ENCODE measurements around the gene MCM3AP. TPM values are rescaled to one million over a fixed set of nuclear protein-coding genes. Genes with fewer than 3 reads are reported as not detected.
"Not testable (repeated sequence)": the region's sequence is repeated elsewhere in the genome, so short reads cannot be mapped to it uniquely, and the experiment has no call there.

The MCM3AP gene
- total RNA-seq, 1 donor from 2014 or later, result 153 TPM

DNA sequence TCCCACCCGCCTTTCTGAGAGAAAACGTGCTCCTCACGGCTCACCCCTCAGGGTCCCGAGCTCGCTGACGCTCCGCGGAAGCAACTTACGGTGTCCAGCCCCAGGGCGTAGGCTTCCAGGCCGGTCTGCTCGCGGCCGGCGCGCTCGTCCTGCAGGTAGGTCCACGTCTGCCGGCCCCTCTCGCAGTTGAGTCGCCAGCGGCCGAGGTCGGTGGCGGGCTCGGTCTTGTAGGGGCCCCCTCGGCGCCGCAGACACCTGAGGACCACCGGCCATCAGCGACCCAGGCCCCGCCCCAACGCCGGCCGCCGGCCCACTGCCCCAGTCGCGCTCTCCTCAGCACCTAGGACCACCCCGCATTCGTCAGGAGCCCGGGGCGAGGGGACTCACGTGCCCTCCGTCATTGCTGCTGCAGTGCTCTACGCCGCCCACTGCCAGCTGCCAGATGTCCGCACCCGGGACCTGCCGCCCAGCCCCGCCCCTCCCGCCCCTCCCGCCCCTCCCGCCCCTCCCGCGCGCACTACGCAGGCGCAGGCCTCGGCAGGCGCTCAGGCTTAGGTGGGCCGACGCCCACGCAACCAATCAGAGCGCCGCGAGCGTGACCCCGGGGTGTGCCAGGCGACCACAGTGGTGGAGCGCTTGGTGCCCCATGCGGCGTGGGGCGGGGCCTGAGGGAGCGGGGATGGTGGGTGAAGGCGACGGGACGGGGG lies 56.9 kb downstream of the MCM3AP start, which contains the start of gene LSS:
Gene LSS, minus strand, starts transcription at position 430 of the 707 bp plus-strand sequence. Its CDS starts 29 bp downstream, at position 401.
- peaks cover 64% of the 10 kb centered on the region for H3K36me3 Mint-ChIP-seq (ENCODE audit: low read depth)
- peak; percentile 97 for DNase-seq (ENCODE audit: low read depth, low spot score)
- H3K4me3 Mint-ChIP-seq, result peak within 1 kb of the TSS; percentile 96
- H3K27me3 Mint-ChIP-seq (ENCODE audit: low read depth), result peaks cover 2% of the 10 kb centered on the region
- peak within 1 kb of the TSS; percentile 99 for H3K27ac Mint-ChIP-seq (ENCODE audit: unreplicated experiment)
- H3K4me1 Mint-ChIP-seq, result peaks cover 51% of the 10 kb centered on the region
- TF ChIP-seq, protein P1, sequence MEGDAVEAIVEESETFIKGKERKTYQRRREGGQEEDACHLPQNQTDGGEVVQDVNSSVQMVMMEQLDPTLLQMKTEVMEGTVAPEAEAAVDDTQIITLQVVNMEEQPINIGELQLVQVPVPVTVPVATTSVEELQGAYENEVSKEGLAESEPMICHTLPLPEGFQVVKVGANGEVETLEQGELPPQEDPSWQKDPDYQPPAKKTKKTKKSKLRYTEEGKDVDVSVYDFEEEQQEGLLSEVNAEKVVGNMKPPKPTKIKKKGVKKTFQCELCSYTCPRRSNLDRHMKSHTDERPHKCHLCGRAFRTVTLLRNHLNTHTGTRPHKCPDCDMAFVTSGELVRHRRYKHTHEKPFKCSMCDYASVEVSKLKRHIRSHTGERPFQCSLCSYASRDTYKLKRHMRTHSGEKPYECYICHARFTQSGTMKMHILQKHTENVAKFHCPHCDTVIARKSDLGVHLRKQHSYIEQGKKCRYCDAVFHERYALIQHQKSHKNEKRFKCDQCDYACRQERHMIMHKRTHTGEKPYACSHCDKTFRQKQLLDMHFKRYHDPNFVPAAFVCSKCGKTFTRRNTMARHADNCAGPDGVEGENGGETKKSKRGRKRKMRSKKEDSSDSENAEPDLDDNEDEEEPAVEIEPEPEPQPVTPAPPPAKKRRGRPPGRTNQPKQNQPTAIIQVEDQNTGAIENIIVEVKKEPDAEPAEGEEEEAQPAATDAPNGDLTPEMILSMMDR (conservative IDR thresholded peaks at IDR 0.05), result no peak
- peaks cover 21% of the 10 kb centered on the region for H3K9me3 Mint-ChIP-seq

DNA sequence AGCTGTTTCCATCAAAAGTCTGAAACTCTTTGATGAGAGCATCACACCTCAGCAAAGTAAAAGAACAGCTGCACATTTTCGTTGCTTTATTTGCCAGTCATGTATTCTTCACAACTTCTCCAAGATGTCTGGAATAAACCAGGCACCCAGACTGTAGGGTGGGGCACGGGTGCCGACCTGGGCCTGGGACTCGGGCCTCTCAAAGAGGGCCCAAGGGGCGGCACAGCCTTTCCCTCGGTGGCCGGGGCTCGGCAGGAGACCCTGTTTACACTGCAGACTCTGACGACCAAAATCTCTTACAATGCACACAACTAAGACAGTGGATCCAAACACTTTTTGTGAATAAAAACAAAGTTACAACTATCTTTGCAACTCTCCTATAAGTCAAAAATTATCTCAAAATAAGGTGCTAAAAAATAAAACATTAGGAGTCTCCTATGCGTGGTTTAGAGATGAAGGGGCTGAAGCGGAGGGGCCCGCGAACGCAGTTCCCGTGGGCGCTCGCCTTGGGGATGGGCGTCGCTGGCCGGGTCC lies 57.5 kb downstream of the MCM3AP start:
- Mint-ChIP-seq H3K27me3 (ENCODE audit: low read depth) (peaks cover 2% of the 10 kb centered on the region), H3K9me3 (peaks cover 20% of the 10 kb centered on the region), H3K27ac (ENCODE audit: unreplicated experiment) (peak overlapping the region; percentile 65), H3K4me1 (peaks cover 51% of the 10 kb centered on the region), H3K36me3 (ENCODE audit: low read depth) (peaks cover 58% of the 10 kb centered on the region), H3K4me3 (peak overlapping the region; percentile 96)
- TF ChIP-seq, protein P1 (conservative IDR thresholded peaks at IDR 0.05), result no peak
- no peak for DNase-seq (ENCODE audit: low read depth, low spot score)

DNA sequence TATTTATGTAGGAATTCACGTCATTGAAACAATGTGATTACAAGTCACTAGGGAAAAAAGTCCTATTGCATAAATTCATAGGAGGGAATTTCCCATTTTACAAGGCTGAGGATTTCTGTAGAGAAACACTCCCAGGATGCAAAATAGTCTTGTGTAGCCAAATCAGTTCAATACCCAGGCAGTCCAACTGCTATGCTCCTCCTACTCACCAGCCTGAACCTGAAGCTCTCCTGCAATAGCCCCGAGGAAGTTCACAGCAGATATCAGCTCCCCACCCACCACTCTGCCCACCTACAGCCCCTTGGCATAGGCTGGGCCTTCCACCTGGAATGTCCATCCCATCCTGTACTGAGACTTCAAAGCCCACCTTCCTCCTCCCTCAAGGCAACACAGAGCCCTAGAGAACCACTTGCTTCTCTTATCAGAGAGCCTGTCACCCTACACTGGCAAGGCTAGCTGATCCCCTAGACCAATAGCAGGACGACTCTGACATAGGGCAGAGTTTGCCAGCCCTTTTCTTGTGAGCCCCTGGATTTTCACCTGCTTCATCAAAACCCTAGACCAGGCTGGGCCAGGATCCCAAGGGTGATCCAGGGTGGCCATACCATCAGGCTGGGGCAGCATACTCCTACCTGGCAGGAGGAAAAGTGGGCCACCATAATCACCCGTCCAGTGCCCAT lies 58.4 kb downstream of the MCM3AP start:
- Mint-ChIP-seq H3K4me3 (peak overlapping the region; percentile 96), H3K4me1 (peaks cover 51% of the 10 kb centered on the region), H3K36me3 (ENCODE audit: low read depth) (peaks cover 54% of the 10 kb centered on the region), H3K9me3 (peaks cover 16% of the 10 kb centered on the region), H3K27me3 (ENCODE audit: low read depth) (peaks cover 2% of the 10 kb centered on the region), H3K27ac (ENCODE audit: unreplicated experiment) (peak overlapping the region; percentile 65)
- DNase-seq (ENCODE audit: low read depth, low spot score), result no peak
- TF ChIP-seq, protein P1 (conservative IDR thresholded peaks at IDR 0.05), result no peak

DNA sequence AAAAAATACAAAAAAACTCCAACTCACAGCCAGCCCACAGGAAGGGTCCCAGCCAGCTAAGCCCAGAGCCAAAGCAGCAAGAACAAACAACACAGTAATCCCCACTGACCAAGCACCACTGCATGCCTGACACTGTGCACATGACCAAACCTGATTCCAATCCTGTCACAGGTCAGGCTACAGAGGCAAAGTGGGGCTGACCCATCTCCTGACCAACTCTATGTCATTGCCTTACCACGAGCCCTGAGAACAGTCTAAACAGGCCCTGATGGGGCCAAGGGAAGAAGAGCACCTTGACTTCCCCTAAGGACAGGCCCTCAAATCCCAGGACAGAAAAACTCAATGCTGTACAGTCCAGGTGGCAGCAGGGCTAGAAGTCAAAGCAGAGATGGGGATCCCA lies 59.3 kb downstream of the MCM3AP start:
- no peak for DNase-seq (ENCODE audit: low read depth, low spot score)
- peaks cover 51% of the 10 kb centered on the region for H3K4me1 Mint-ChIP-seq
- no peak overlapping the region for H3K27ac Mint-ChIP-seq (ENCODE audit: unreplicated experiment)
- TF ChIP-seq, protein P1 (conservative IDR thresholded peaks at IDR 0.05), result no peak
- H3K27me3 Mint-ChIP-seq (ENCODE audit: low read depth), result peaks cover 2% of the 10 kb centered on the region
- H3K4me3 Mint-ChIP-seq, result peak overlapping the region; percentile 96
- peaks cover 46% of the 10 kb centered on the region for H3K36me3 Mint-ChIP-seq (ENCODE audit: low read depth)
- H3K9me3 Mint-ChIP-seq, result peaks cover 11% of the 10 kb centered on the region

DNA sequence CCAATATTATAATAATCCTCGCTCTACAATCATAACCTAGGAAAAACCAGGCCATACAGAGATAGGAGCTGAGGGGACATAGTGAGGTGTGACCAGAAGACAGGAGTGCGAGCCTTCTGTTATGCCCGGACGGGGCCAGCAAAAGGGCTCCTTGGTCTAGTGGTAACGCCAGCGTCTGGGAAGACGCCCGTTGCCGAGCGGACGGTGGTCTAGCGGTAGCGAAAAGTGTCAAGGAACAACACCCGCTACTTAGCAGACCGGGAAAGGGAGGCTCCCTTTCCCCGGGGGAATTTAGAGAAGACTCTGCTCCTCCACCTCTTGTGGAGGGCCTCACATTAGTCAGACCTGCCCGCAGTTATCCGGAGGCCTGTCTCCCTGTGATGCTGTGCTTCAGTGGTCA lies 61.8 kb downstream of the MCM3AP start:
- not testable (repeated sequence) for H3K27ac Mint-ChIP-seq (ENCODE audit: unreplicated experiment); H3K27me3 Mint-ChIP-seq (ENCODE audit: low read depth); H3K9me3 Mint-ChIP-seq; DNase-seq (ENCODE audit: low read depth, low spot score)
- peaks cover 32% of the 10 kb centered on the region for H3K36me3 Mint-ChIP-seq (ENCODE audit: low read depth)
- peak overlapping the region; percentile 45 for H3K4me3 Mint-ChIP-seq
- H3K4me1 Mint-ChIP-seq, result peaks cover 38% of the 10 kb centered on the region
